HG03045 (cell line): ENCODE results near the gene SMPD3.

Experiments used
- ATAC-seq: cut with Tn5 transposase; IDR thresholded peaks from one replicate; pipeline ENCODE4 v1.9.1; 2021; ENCODE audit warnings: mild to moderate bottlenecking, moderate library complexity; ENCODE audit not compliant: unreplicated experiment

SMPD3 gene

DNA sequence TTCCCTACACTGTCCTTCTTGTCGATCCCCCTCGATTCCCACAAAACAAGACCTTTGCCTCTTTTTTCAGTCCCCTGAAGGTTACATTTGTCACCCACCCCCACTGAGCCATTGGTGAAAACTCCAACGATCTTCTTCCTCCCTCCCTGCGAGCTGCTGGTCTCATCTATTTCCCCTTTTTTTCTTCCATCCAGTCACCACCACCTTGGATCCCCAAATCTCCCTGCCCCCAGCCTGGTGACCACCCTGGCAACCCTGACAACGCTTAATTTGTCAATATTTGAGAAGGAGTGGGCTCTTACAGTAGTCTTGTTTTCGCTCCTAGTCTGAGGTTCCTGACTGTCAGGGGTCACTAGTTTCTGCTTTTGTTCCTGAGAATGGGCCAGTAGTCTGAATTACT, 62.9 kb downstream of the SMPD3 start:
- ATAC-seq, result no peak

GRCh38 chr16:68384288-68385161, 63.8 kb downstream of the SMPD3 start:
- ATAC-seq, result no peak

- ATAC-seq, result no peak
These were observed 64.5 kb downstream of the SMPD3 start for GRCh38 chr16:68383858-68384257.

DNA sequence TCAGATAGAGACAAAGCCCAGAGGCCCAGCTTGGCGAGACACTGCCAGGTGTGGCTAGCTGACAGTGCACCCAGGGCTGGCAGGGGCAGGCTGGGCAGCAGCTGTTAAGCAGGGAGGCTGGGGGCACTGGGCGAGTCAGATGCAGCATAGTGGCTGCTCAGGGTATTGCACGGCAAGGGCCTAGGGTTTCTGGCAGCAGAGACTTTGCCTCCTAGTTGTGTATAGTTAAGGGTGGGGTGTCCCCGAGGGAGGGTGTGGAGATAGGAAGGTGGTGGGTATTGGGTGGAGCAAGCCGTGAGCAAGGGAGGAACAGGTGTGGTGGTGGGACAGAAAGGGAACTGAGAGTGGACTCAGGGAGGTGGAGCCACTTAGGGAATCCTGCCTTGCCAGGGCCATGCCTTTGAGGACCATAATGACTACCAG, 66.0 kb downstream of the SMPD3 start:
- no peak for ATAC-seq

GRCh38 chr16:68381363-68381724, 67.0 kb downstream of the SMPD3 start:
- ATAC-seq, result no peak

- no peak for ATAC-seq
These were observed 67.5 kb downstream of the SMPD3 start for GRCh38 chr16:68380676-68381362.

DNA sequence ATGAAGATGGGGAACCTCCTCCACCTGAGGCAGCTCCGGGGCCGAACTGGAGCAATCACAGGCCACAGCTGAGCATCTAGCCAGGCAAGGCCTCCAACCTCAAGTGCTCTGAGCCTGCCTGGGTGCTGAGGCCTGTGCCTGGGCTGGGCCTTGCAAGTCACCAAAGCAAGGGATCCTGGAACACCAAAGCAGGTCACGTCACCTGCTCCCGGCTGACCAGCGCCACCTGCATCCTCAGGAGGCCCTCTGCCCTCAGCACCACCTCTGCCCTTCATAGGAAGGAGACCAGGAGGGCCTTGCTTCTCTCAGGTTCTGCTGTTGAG, 68.0 kb downstream of the SMPD3 start:
- ATAC-seq, result no peak

DNA sequence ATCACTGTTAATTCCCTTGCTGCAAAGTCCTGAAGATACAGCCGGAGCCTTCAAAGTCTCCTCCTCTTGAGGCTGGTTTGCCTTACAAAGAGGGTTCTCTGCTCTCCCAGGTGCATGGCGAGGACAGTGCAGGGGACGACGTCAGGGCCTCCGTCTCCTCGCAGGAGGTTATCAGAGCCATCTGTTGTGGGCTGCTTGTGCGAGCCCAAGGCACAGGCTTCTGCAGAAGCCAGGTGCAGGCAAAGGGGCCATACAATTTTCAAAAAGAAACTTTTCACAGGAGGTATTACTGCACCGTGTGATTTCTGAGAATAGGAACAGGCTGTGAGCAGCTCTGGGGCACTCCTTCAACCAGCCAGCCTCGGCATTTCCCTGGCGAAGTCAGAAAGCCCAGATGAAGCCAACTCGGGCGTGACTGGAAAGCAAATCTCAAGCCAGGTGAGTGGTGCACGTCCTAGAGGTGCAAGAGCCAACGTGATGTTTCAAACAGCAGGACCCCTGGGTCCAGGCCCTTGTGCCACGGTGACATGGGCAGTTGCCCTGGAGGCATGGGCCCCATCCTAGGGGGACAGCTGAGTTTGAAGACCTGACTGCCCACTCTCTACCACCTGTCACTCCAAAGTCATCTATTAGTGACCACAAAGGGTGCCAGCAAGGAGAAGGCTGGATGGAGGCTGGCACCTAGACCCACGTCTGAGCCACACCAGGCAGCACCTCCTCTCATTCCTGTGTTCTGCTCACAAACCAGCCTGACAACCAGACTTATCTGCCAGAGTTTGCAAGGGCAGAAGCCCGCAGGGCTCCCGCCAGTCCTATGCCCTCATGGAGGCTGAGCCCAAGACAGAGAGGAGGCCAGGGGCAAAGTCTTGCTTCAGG, 68.6 kb downstream of the SMPD3 start:
- no peak for ATAC-seq

DNA sequence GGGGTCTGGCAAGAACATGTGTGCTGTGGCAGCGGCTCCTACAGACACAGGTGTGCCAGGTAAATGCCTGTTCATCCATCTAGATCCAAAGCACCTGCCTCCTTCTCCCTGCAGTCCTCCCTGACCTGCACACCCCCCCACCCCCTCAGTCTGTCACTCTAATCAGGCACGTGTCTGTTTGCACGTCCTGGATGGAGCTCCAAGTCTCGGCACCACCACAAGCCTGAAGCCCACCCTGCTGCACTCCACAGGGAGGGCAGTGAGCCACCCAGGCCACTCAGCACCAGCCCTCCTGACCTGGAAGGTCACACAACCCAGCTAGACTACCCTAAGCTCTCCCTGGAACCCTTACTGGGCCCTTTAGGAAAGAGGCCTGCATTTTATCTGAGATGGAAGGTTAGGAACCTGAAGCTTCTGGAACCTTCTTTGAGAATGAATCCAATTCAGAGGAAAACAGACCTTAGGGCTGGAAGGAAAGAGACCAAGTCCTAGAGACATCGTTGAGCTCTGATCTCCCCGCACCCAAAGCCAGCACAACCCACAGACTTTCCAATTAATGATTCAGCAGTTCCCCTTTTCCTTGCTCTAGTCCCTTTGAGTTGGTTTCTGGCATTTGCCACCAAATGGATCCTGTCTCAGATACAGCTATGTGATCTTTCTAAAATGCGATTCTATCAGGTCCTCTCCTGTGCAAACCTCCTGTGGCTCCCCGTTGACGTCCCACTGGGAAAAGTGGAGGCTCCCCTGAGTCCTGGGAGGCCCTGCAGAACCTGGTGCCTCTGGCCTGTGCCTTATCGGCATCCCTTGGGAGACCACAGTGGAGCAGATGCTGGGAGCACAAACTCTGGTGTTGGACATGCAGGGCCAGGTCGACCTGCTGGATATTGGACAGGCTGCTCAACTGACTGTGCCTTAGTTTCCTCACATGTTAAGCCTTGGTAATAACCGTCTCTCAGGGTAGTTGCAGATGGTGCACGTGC, 69.6 kb downstream of the SMPD3 start:
- no peak for ATAC-seq

GRCh38 chr16:68377667-68378393, 70.5 kb downstream of the SMPD3 start:
- ATAC-seq, result no peak

GRCh38 chr16:68377221-68377620, 71.1 kb downstream of the SMPD3 start:
- ATAC-seq, result no peak

GRCh38 chr16:68376590-68376989, 71.7 kb downstream of the SMPD3 start:
- ATAC-seq, result no peak

GRCh38 chr16:68375801-68376536, 72.3 kb downstream of the SMPD3 start:
- ATAC-seq, result no peak

GRCh38 chr16:68374961-68375660, 73.2 kb downstream of the SMPD3 start:
- no peak for ATAC-seq

DNA sequence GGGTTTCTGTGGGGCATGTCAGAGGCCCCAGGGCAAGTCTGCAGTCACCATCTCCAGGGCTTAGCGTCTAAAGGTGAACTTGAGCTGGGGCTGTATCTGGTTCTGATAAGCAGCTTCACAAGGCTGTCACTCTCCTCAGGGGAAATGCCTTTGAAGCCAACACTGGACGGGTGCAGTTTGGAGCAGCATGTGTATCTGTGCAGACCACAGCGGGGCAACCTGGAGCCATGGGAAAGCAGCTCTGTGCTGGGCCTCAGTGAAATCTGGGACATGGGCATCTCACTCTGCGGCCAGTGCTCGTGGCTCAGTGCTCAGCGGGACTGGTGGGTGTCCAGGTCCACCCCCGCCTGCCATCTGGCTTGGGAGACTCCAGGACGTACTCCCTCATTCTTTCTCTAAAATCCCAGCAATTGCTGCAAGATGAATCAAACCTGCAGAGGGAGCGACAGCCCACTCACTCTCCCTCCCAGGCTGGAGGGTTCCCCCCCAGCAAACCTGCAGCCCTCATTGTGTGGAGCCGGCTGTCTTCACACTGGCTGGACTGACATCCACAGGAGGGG, 74.0 kb downstream of the SMPD3 start:
- no peak for ATAC-seq

GRCh38 chr16:68373528-68374245, 74.6 kb downstream of the SMPD3 start:
- ATAC-seq, result no peak

DNA sequence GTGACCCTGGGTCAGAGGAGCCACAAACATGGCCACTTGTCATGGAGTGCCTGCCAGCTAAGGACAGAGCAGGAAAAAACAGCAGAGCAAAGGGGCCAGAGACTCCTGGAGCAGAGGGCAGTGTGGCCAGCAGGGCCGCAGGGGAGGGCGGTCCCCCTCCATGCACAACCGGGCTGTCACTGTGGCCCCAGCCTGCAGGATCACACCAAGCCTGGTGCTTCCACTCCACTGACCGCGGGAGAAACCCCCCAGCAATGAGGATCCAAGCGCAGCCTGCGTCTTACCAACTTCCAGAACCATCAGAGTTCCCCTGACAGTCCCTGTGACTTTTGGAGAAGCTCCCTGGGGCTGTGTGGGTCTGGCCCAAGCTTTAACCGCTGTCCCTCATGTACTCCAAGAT, 75.5 kb downstream of the SMPD3 start:
- ATAC-seq, result no peak

GRCh38 chr16:68372381-68372720, 76.0 kb downstream of the SMPD3 start:
- ATAC-seq, result no peak
